Loucy (cell line): ENCODE results near the gene BAX.

Source experiments
- EZH2phosphoT487 ChIP-seq: fragments of 200-600 bp; IDR thresholded peaks from 2 replicates; pipeline ENCODE4 v1.6.1; 2018; ENCODE audit warnings: antibody characterized with exemption, mild to moderate bottlenecking, moderate library complexity, borderline replicate concordance
- TF ChIP-seq, protein P1 (sequence below): fragments of 200-600 bp; sonication (generic); conservative IDR thresholded peaks from 2 replicates; pipeline ENCODE4 v1.5.1; 2014; ENCODE audit warnings: mild to moderate bottlenecking, antibody characterized with exemption, low read length

DNA sequence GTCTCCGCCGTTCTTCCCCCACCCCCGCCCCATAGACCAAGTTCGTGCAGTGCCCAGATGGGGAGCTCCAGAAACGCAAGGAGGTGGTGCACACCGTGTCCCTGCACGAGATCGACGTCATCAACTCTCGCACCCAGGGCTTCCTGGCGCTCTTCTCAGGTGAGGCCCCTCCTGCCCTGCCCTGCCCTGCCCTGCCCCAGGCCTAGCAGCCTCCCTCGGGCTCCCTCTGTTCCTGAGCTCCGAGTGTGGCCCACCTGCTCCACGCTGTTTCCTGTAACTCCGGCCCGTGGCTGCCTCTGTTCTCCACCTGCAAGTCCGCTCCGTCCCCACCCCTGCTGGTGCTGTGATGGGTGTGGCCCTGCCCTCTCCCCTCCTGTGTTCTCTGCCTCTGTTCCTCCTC lies 55.8 kb downstream of the BAX start:
- no peak for TF ChIP-seq EZH2phosphoT487
- TF ChIP-seq, protein P1, sequence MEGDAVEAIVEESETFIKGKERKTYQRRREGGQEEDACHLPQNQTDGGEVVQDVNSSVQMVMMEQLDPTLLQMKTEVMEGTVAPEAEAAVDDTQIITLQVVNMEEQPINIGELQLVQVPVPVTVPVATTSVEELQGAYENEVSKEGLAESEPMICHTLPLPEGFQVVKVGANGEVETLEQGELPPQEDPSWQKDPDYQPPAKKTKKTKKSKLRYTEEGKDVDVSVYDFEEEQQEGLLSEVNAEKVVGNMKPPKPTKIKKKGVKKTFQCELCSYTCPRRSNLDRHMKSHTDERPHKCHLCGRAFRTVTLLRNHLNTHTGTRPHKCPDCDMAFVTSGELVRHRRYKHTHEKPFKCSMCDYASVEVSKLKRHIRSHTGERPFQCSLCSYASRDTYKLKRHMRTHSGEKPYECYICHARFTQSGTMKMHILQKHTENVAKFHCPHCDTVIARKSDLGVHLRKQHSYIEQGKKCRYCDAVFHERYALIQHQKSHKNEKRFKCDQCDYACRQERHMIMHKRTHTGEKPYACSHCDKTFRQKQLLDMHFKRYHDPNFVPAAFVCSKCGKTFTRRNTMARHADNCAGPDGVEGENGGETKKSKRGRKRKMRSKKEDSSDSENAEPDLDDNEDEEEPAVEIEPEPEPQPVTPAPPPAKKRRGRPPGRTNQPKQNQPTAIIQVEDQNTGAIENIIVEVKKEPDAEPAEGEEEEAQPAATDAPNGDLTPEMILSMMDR = no peak
